H1 (cell line): ENCODE data around the gene KRT3. TPM values are rescaled to one million over a fixed set of nuclear protein-coding genes. Genes with fewer than 3 reads are reported as not detected.

ENCODE experiments used
- CTCF ChIA-PET: fragments of 300-600 bp; sonication (Branson Sonifier 250); formaldehyde crosslinking; loops from one replicate; lab custom pipeline; 2021; ENCODE audit not compliant: partially characterized antibody; lab: Charles Lee
- POLR2A ChIA-PET: fragments of 300-600 bp; sonication (Branson Sonifier 250); formaldehyde crosslinking; loops from one replicate; lab custom pipeline; 2021; ENCODE audit warnings: inconsistent platforms; ENCODE audit not compliant: partially characterized antibody; lab: Charles Lee
- DNase-seq, 2 experiments: peaks; one replicate each; pipeline versions ENCODE4 v3.0.0 to v3.0.0-alpha.2; 2010 to 2022; ENCODE audit warnings: low spot score in 2 of 2, low read depth in 1 of 2, mixed read lengths in 1 of 2
- FAIRE-seq: peaks from 2 replicates; lab custom pipeline; 2011; peaks lifted over from hg19 to GRCh38; lab: Jason Lieb, UNC
- H2AFZ ChIP-seq: 2 replicates; pipeline ENCODE4 v1.8.1; 2012; ENCODE audit warnings: low read length, inconsistent platforms
- H2AK5ac ChIP-seq: 2 replicates; pipeline ENCODE4 v1.6.1; 2013; ENCODE audit warnings: low read depth, low read length
- H2BK120ac ChIP-seq: replicated peaks from 2 replicates; pipeline ENCODE3; 2013; ENCODE audit warnings: low read depth, low read length, inconsistent platforms
- H2BK12ac ChIP-seq: 2 replicates; pipeline ENCODE4 v1.6.1; 2013; ENCODE audit warnings: low read depth, low read length
- H2BK15ac ChIP-seq: 2 replicates; pipeline ENCODE4 v1.6.1; 2013; ENCODE audit warnings: low read length
- H2BK20ac ChIP-seq: 2 replicates; pipeline ENCODE4 v1.6.1; 2013; ENCODE audit warnings: low read length
- H2BK5ac ChIP-seq: 2 replicates; pipeline ENCODE4 v1.6.1; 2013; ENCODE audit warnings: low read depth, low read length
- H3K14ac ChIP-seq: 2 replicates; pipeline ENCODE4 v1.6.1; 2013; ENCODE audit warnings: inconsistent platforms; ENCODE audit not compliant: insufficient read length
- H3K18ac ChIP-seq: 2 replicates; pipeline ENCODE4 v1.6.1; 2013; ENCODE audit warnings: low read length; ENCODE audit errors: extremely low read depth
- H3K23ac ChIP-seq: 2 replicates; pipeline ENCODE4 v1.6.1; 2013; ENCODE audit warnings: inconsistent platforms; ENCODE audit not compliant: insufficient read length
- H3K23me2 ChIP-seq: 2 replicates; pipeline ENCODE4 v1.6.1; 2013; ENCODE audit warnings: low read depth, low read length
- H3K27ac ChIP-seq: 2 replicates; pipeline ENCODE4 v1.6.1; 2011; ENCODE audit warnings: low read depth, low read length, inconsistent platforms
- H3K27me3 ChIP-seq, 4 experiments: replicated peaks in 1 of 4; 1 replicate in 1 of 4; 2 replicates in 3 of 4; pipeline versions ENCODE4 v1.6.1 to v1.8.1; 2011 to 2013; ENCODE audit warnings: low read length in 3 of 4, mild to moderate bottlenecking in 3 of 4, inconsistent platforms in 2 of 4, mixed read lengths in 2 of 4, moderate library complexity in 1 of 4; ENCODE audit not compliant: control insufficient read depth in 3 of 4, insufficient read depth in 3 of 4; ENCODE audit errors: extremely low read depth in 1 of 4
- H3K36me3 ChIP-seq, 4 experiments: 2 replicates each; pipeline versions ENCODE4 v1.6.1 to v1.8.1; 2011 to 2013; ENCODE audit warnings: mild to moderate bottlenecking in 4 of 4, low read length in 3 of 4, moderate library complexity in 2 of 4, control low read depth in 1 of 4, inconsistent platforms in 1 of 4; ENCODE audit not compliant: insufficient read depth in 4 of 4, control insufficient read depth in 2 of 4
- H3K4ac ChIP-seq: replicated peaks from 2 replicates; pipeline ENCODE3; 2013; ENCODE audit warnings: low read length, low read depth, mixed read lengths, inconsistent platforms; ENCODE audit not compliant: insufficient read length
- H3K4me1 ChIP-seq, 4 experiments: replicated peaks in 1 of 4; 1 replicate in 1 of 4; 2 replicates in 3 of 4; pipeline versions ENCODE4 v1.6.1 to v1.8.1; 2011 to 2013; ENCODE audit warnings: low read length in 3 of 4, inconsistent platforms in 2 of 4, mixed read lengths in 1 of 4; ENCODE audit not compliant: insufficient read depth in 4 of 4, control insufficient read depth in 3 of 4
- H3K4me2 ChIP-seq, 2 experiments: 2 replicates each; pipeline versions ENCODE4 v1.6.1 to v1.8.1; 2011 to 2013; ENCODE audit warnings: low read depth in 2 of 2, low read length in 2 of 2, control low read depth in 1 of 2, inconsistent platforms in 1 of 2, mild to moderate bottlenecking in 1 of 2; ENCODE audit not compliant: insufficient read depth in 1 of 2
- H3K4me3 ChIP-seq, 4 experiments: fragments of 200-600, 300-600 bp in 1 of 4; sonication (generic), shearing (Covaris generic), sonication (Bioruptor Twin) in 1 of 4; 2 replicates each; pipeline versions ENCODE4 v1.5.1 to v1.8.1; 2011 to 2016; ENCODE audit warnings: low read length in 4 of 4, low read depth in 3 of 4, control low read depth in 2 of 4, inconsistent platforms in 2 of 4, mild to moderate bottlenecking in 2 of 4, mixed read lengths in 1 of 4, moderate library complexity in 1 of 4; ENCODE audit not compliant: insufficient read depth in 2 of 4; ENCODE audit errors: extremely low read depth in 1 of 4
- H3K56ac ChIP-seq: replicated peaks from 2 replicates; pipeline ENCODE3; 2013; ENCODE audit warnings: low read depth, mild to moderate bottlenecking, mixed read lengths, low read length, inconsistent platforms; ENCODE audit not compliant: insufficient read length
- H3K79me1 ChIP-seq: 2 replicates; pipeline ENCODE4 v1.6.1; 2013; ENCODE audit warnings: low read depth, low read length, control low read depth
- H3K79me2 ChIP-seq, 2 experiments: 2 replicates each; pipeline versions ENCODE4 v1.6.1 to v1.8.1; 2012 to 2013; ENCODE audit warnings: low read length in 2 of 2, mild to moderate bottlenecking in 2 of 2, inconsistent platforms in 1 of 2; ENCODE audit not compliant: insufficient read depth in 2 of 2, control insufficient read depth in 1 of 2
- H3K9ac ChIP-seq, 4 experiments: replicated peaks in 1 of 4; 1 replicate in 1 of 4; 2 replicates in 3 of 4; pipeline versions ENCODE4 v1.6.1 to v1.8.1; 2011 to 2013; ENCODE audit warnings: low read depth in 3 of 4, low read length in 3 of 4, control low read depth in 2 of 4, mild to moderate bottlenecking in 2 of 4, moderate library complexity in 2 of 4, inconsistent platforms in 1 of 4; ENCODE audit errors: extremely low read depth in 1 of 4
- H3K9me3 ChIP-seq, 2 experiments: 2 replicates each; pipeline versions ENCODE4 v1.6.1 to v1.8.1; 2012 to 2013; ENCODE audit warnings: mild to moderate bottlenecking in 2 of 2, moderate library complexity in 2 of 2, control low read depth in 1 of 2, inconsistent platforms in 1 of 2, low read depth in 1 of 2, low read length in 1 of 2, mixed read lengths in 1 of 2; ENCODE audit not compliant: insufficient read depth in 2 of 2
- H4K20me1 ChIP-seq, 2 experiments: replicated peaks in 1 of 2; 2 replicates each; pipeline versions ENCODE3 to v1.8.1; 2011 to 2013; ENCODE audit warnings: inconsistent platforms in 2 of 2, low read length in 2 of 2, mild to moderate bottlenecking in 1 of 2; ENCODE audit not compliant: insufficient read depth in 2 of 2, control insufficient read depth in 1 of 2
- H4K5ac ChIP-seq: 2 replicates; pipeline ENCODE4 v1.6.1; 2013; ENCODE audit warnings: low read length, low read depth, mixed read lengths, inconsistent platforms; ENCODE audit not compliant: insufficient read length
- H4K8ac ChIP-seq: 2 replicates; pipeline ENCODE4 v1.8.0; 2013; ENCODE audit warnings: mild to moderate bottlenecking, moderate library complexity, low read length, inconsistent platforms; ENCODE audit not compliant: insufficient read depth; ENCODE audit errors: extremely low read depth
- H4K91ac ChIP-seq: replicated peaks from 2 replicates; pipeline ENCODE3; 2013; ENCODE audit warnings: low read length, mixed read lengths, inconsistent platforms; ENCODE audit not compliant: insufficient read length
- CTBP2 ChIP-seq: IDR thresholded peaks from 2 replicates; pipeline ENCODE4 v1.7.0; 2011; ENCODE audit warnings: borderline replicate concordance, mild to moderate bottlenecking, moderate library complexity, mixed read lengths, low read length; ENCODE audit not compliant: insufficient read depth, insufficient read length
- EGR1 ChIP-seq: IDR thresholded peaks from 2 replicates; pipeline ENCODE4 v1.6.1; 2011; ENCODE audit warnings: low read depth, low read length, borderline replicate concordance
- HDAC2 ChIP-seq, 2 experiments: fragments of 300-600 bp in 1 of 2; sonication (generic) in 1 of 2; IDR thresholded peaks; 2 replicates each; pipeline ENCODE4 v1.6.1; 2011 to 2012; ENCODE audit warnings: low read depth in 2 of 2, low read length in 2 of 2, mild to moderate bottlenecking in 2 of 2, moderate library complexity in 2 of 2, borderline replicate concordance in 1 of 2, inconsistent platforms in 1 of 2
- SP1 ChIP-seq: IDR thresholded peaks from 2 replicates; pipeline ENCODE4 v1.6.1; 2011; ENCODE audit warnings: low read depth, low read length
- TCF12 ChIP-seq: IDR thresholded peaks from 2 replicates; pipeline ENCODE4 v1.6.1; 2011; ENCODE audit warnings: low read depth, mild to moderate bottlenecking, low read length
- WGBS, 2 experiments: shearing (Covaris generic) in 1 of 2; methylation state at CpG; one replicate each; pipeline versions ENCODE4 v1.1.6 to v1.1.7; 2013 to 2015; ENCODE audit warnings: low lambda C conversion rate in 2 of 2, mixed read lengths in 2 of 2, inconsistent platforms in 1 of 2, low coverage in 1 of 2, missing lambda C conversion rate in 1 of 2; ENCODE audit not compliant: insufficient replicate concordance in 2 of 2, insufficient coverage in 1 of 2, insufficient read length in 1 of 2; ENCODE audit errors: extremely low coverage in 1 of 2, missing lambda C conversion rate in 1 of 2; 5-methylcytosine and 5-hydroxymethylcytosine counted together
- polyA plus RNA-seq, 7 experiments: library from polyadenylated mRNA; depleted of rRNA in 3 of 7; stranded (reverse) in 5 of 7; unstranded in 2 of 7; fragments of >200 nt in 5 of 7; fragments of 200-250 nt in 2 of 7; gene quantifications; 1 replicate in 5 of 7; 2 replicates in 1 of 7; 4 replicates in 1 of 7; pipeline versions ENCODE4 v1.2.1 to v1.2.3, GENCODE V29; 2011 to 2013; ENCODE audit warnings: missing spikeins in 2 of 7, mixed read lengths in 2 of 7
- total RNA-seq: library from RNA; stranded (reverse); fragmentation: NEBNext Ultra II Directional; extraction: Animal tissue kit (Norgen Biotek cat#: 25700); gene quantifications from 2 replicates; pipeline ENCODE4 v1.2.1, GENCODE V29; 2021

KRT3 gene
- total and polyA plus RNA-seq, 2 of the 8 experiments (the other 6 are each of a cell fraction or from before 2014, with no cell fraction given): not detected

GRCh38 chr12:52818887-52819420 lies 23.0 kb upstream of the KRT3 start:
- Histone ChIP-seq H3K4me2 (no peak overlapping the region), H4K8ac (no peak overlapping the region; the same call in 1 of the 2 replicates), H3K18ac (no peak overlapping the region), H2BK15ac (no peak overlapping the region), H3K4me3 (no peak overlapping the region), H3K14ac (no peak overlapping the region), H2AFZ (no peak overlapping the region; the same call in 1 of the 2 replicates), H2BK12ac (no peak overlapping the region), H4K5ac (no peak overlapping the region), H2BK5ac (no peak overlapping the region), H2BK20ac (no peak overlapping the region), H3K23ac (no peak overlapping the region), H3K79me2 (no peaks in the 10 kb centered on the region), H2AK5ac (no peak overlapping the region), H3K9ac (no peak overlapping the region), H3K56ac (no peak overlapping the region)
- no peak for FAIRE-seq
- POLR2A ChIA-PET: no interaction called here
- TF ChIP-seq SP1 (no peak), EGR1 (no peak), TCF12 (no peak), HDAC2 (IDR thresholded peaks at IDR 0.05; ENCODE audit: borderline replicate concordance in 1 of 2, low read depth in 2 of 2, low read length in 2 of 2) (no peak), CTBP2 (no peak)
- TF ChIP-seq, all 59 proteins: peak for 0
- Histone ChIP-seq H3K4ac (no peak overlapping the region), H4K91ac (no peak overlapping the region), H3K23me2 (no peaks in the 10 kb centered on the region), H3K9me3 (no peaks in the 10 kb centered on the region), H3K79me1 (no peaks in the 10 kb centered on the region), H3K36me3 (no peaks in the 10 kb centered on the region), H4K20me1 (no peaks in the 10 kb centered on the region), H3K27me3 (no peaks in the 10 kb centered on the region), H2BK120ac (no peak overlapping the region), H3K27ac (no peak overlapping the region), H3K4me1 (no peaks in the 10 kb centered on the region)
- CTCF ChIA-PET: interaction anchor here (0.7 to 1.2 kb wide), 3 partner anchors 11 to 412 kb away, joined by 3 read pairs; no protein-coding TSS in a partner anchor
- 75% methylated on average over 7 of the region's 7 CpGs; no CpG with 5 or more reads in 1 of the 2 experiments for WGBS, 2 experiments
- no peak for DNase-seq
